ENCODE data around the gene CYP2A6.
"Not testable (repeated sequence)": the region's sequence is repeated elsewhere in the genome, so short reads cannot be mapped to it uniquely, and the experiment has no call there.

CYP2A6 gene

GRCh38 chr19:40846722-40847121 lies 3.5 kb downstream of the CYP2A6 start:
- not testable (repeated sequence) for DNase-seq (ENCODE audit: low read depth)

GRCh38 chr19:40843653-40844052 lies 6.6 kb downstream of the CYP2A6 start:
- DNase-seq (ENCODE audit: low read depth) = not testable (repeated sequence)

- not testable (repeated sequence) for DNase-seq (ENCODE audit: low read depth)
Observed at GRCh38 chr19:40842997-40843652, 7.1 kb downstream of the CYP2A6 start.

- not testable (repeated sequence) for DNase-seq (ENCODE audit: low read depth)
Observed at GRCh38 chr19:40842012-40842411, 8.2 kb downstream of the CYP2A6 start.

- not testable (repeated sequence) for DNase-seq (ENCODE audit: low read depth)
Observed at GRCh38 chr19:40838477-40838876, 11.8 kb downstream of the CYP2A6 start.

GRCh38 chr19:40836754-40837429 lies 13.4 kb downstream of the CYP2A6 start:
- no peak for DNase-seq (ENCODE audit: low read depth)

- not testable (repeated sequence) for DNase-seq (ENCODE audit: low read depth)
Observed at GRCh38 chr19:40833728-40834533, 16.3 kb downstream of the CYP2A6 start.

- not testable (repeated sequence) for DNase-seq (ENCODE audit: low read depth)
Observed at GRCh38 chr19:40832431-40832790, 17.8 kb downstream of the CYP2A6 start.

GRCh38 chr19:40831502-40832430 lies 18.5 kb downstream of the CYP2A6 start:
- DNase-seq (ENCODE audit: low read depth) = peak; percentile 99

- not testable (repeated sequence) for DNase-seq (ENCODE audit: low read depth)
Observed at GRCh38 chr19:40830741-40831140, 19.5 kb downstream of the CYP2A6 start.

- DNase-seq (ENCODE audit: low read depth) = no peak
Observed at GRCh38 chr19:40829205-40829604, 21.0 kb downstream of the CYP2A6 start.

- no peak for DNase-seq (ENCODE audit: low read depth)
Observed at GRCh38 chr19:40827386-40828247, 22.6 kb downstream of the CYP2A6 start.

GRCh38 chr19:40826699-40827385 lies 23.4 kb downstream of the CYP2A6 start:
- not testable (repeated sequence) for DNase-seq (ENCODE audit: low read depth)

- DNase-seq (ENCODE audit: low read depth) = not testable (repeated sequence)
Observed at GRCh38 chr19:40826312-40826698, 23.9 kb downstream of the CYP2A6 start.

GRCh38 chr19:40825460-40826095 lies 24.7 kb downstream of the CYP2A6 start:
- DNase-seq (ENCODE audit: low read depth) = not testable (repeated sequence)

GRCh38 chr19:40824916-40825315 lies 25.3 kb downstream of the CYP2A6 start:
- not testable (repeated sequence) for DNase-seq (ENCODE audit: low read depth)

- DNase-seq (ENCODE audit: low read depth) = not testable (repeated sequence)
Observed at GRCh38 chr19:40822704-40823553, 27.3 kb downstream of the CYP2A6 start.

- no peak for DNase-seq (ENCODE audit: low read depth)
Observed at GRCh38 chr19:40822161-40822560, 28.1 kb downstream of the CYP2A6 start.

Data from GM04503 (cell line).